Dendritic cell treated with granulocyte-macrophage colony-stimulating factor and Interleukin-4, amounts not matched to agents 40 ng/mL and 50 ng/mL, for 4 days (primary cell): Measurements from ENCODE around the gene CCNDBP1.
A peak's percentile ranks its signal among the peaks of the same experiment; 100 is the strongest.
"Not testable (repeated sequence)": the region's sequence is repeated elsewhere in the genome, so short reads cannot be mapped to it uniquely, and the experiment has no call there.

Experiments used
- H3K27ac Mint-ChIP-seq: one replicate; pipeline ENCODE4 v1.8.0; 2022; ENCODE audit warnings: mild to moderate bottlenecking, mixed read lengths
- H3K27me3 Mint-ChIP-seq: one replicate; pipeline ENCODE4 v1.8.0; 2022; ENCODE audit warnings: mild to moderate bottlenecking, mixed read lengths
- H3K36me3 Mint-ChIP-seq: one replicate; pipeline ENCODE4 v1.8.0; 2022; ENCODE audit warnings: low read depth, mixed read lengths
- H3K4me1 Mint-ChIP-seq: one replicate; pipeline ENCODE4 v1.8.0; 2022; ENCODE audit warnings: low read depth, mixed read lengths
- H3K4me3 Mint-ChIP-seq: one replicate; pipeline ENCODE4 v1.8.0; 2022; ENCODE audit warnings: mild to moderate bottlenecking, moderate library complexity, mixed read lengths
- H3K9me3 Mint-ChIP-seq: one replicate; pipeline ENCODE4 v1.8.0; 2022; ENCODE audit warnings: mixed read lengths
- intact Hi-C: fragments of 100-400 bp; cut with micrococcal nuclease; formaldehyde crosslinking; loops from one replicate; pipeline ENCODE4 v1.15.0; 2022

CCNDBP1 gene

GRCh38 chr15:43214592-43215295 lies 29.5 kb downstream of the CCNDBP1 start:
- Mint-ChIP-seq H3K4me1 (no peaks in the 10 kb centered on the region), H3K4me3 (no peak overlapping the region), H3K36me3 (no peaks in the 10 kb centered on the region), H3K27ac (no peak overlapping the region), H3K27me3 (peaks cover 2% of the 10 kb centered on the region), H3K9me3 (peaks cover 8% of the 10 kb centered on the region)
- intact Hi-C loops = no loop called here

GRCh38 chr15:43215961-43216360 lies 30.8 kb downstream of the CCNDBP1 start:
- Mint-ChIP-seq H3K27me3 (peaks cover 2% of the 10 kb centered on the region), H3K4me3 (no peak overlapping the region), H3K36me3 (no peaks in the 10 kb centered on the region), H3K27ac (no peak overlapping the region), H3K4me1 (no peaks in the 10 kb centered on the region), H3K9me3 (peaks cover 8% of the 10 kb centered on the region)
- intact Hi-C loops = no loop called here

- H3K9me3 Mint-ChIP-seq = peaks cover 8% of the 10 kb centered on the region
- H3K4me3 Mint-ChIP-seq = no peak overlapping the region
- no peak overlapping the region for H3K27ac Mint-ChIP-seq
- H3K27me3 Mint-ChIP-seq = peaks cover 3% of the 10 kb centered on the region
- no peaks in the 10 kb centered on the region for H3K36me3 Mint-ChIP-seq
- H3K4me1 Mint-ChIP-seq = no peaks in the 10 kb centered on the region
- intact Hi-C loops = no loop called here
These were observed 33.9 kb downstream of the CCNDBP1 start for GRCh38 chr15:43218908-43219706.

GRCh38 chr15:43219929-43220928 lies 35.0 kb downstream of the CCNDBP1 start:
- intact Hi-C loops = no loop called here
- no peak overlapping the region for H3K27ac Mint-ChIP-seq
- H3K4me3 Mint-ChIP-seq = no peak overlapping the region

GRCh38 chr15:43220991-43221403 lies 35.8 kb downstream of the CCNDBP1 start, which contains the start of gene EPB42:
Gene EPB42, minus strand, starts transcription at chr15:43221018. Its CDS starts 193 bp downstream, at chr15:43220825.
- no peak within 1 kb of the TSS for H3K4me3 Mint-ChIP-seq
- H3K9me3 Mint-ChIP-seq = peaks cover 8% of the 10 kb centered on the region
- H3K36me3 Mint-ChIP-seq = no peaks in the 10 kb centered on the region

More at GRCh38 chr15:43219929-43220928, 35.0 kb downstream of the CCNDBP1 start:
- H3K4me1 Mint-ChIP-seq = no peaks in the 10 kb centered on the region
- H3K36me3 Mint-ChIP-seq = no peaks in the 10 kb centered on the region
- H3K9me3 Mint-ChIP-seq = peaks cover 8% of the 10 kb centered on the region
- H3K27me3 Mint-ChIP-seq = peaks cover 7% of the 10 kb centered on the region

GRCh38 chr15:43221422-43221821 lies 36.2 kb downstream of the CCNDBP1 start:
- Mint-ChIP-seq H3K27me3 (peaks cover 7% of the 10 kb centered on the region), H3K36me3 (no peaks in the 10 kb centered on the region)

More at GRCh38 chr15:43220991-43221403, 35.8 kb downstream of the CCNDBP1 start, which contains the start of gene EPB42:
- peaks cover 7% of the 10 kb centered on the region for H3K27me3 Mint-ChIP-seq
- no peaks in the 10 kb centered on the region for H3K4me1 Mint-ChIP-seq
- H3K27ac Mint-ChIP-seq = no peak within 1 kb of the TSS
- intact Hi-C loops = no loop called here

GRCh38 chr15:43225201-43225949 lies 40.2 kb downstream of the CCNDBP1 start:
- Mint-ChIP-seq H3K27me3 (peaks cover 26% of the 10 kb centered on the region), H3K27ac (no peak overlapping the region)
- intact Hi-C loops = loop anchor here (1.0 to 5.0 kb wide), 2 partner anchors 42 to 60 kb away; partner anchors contain the start of gene TGM5

More at GRCh38 chr15:43221422-43221821, 36.2 kb downstream of the CCNDBP1 start:
- intact Hi-C loops = no loop called here
- no peaks in the 10 kb centered on the region for H3K4me1 Mint-ChIP-seq
- H3K27ac Mint-ChIP-seq = no peak overlapping the region
- H3K9me3 Mint-ChIP-seq = peaks cover 8% of the 10 kb centered on the region
- H3K4me3 Mint-ChIP-seq = no peak overlapping the region

GRCh38 chr15:43225950-43226255 lies 40.7 kb downstream of the CCNDBP1 start:
- intact Hi-C loops = loop anchor here (1.0 to 5.0 kb wide), 2 partner anchors 41 to 59 kb away; partner anchors contain the start of gene TGM5
- H3K9me3 Mint-ChIP-seq, H3K4me3 Mint-ChIP-seq, H3K4me1 Mint-ChIP-seq, H3K36me3 Mint-ChIP-seq, H3K27ac Mint-ChIP-seq: not testable (repeated sequence)
- H3K27me3 Mint-ChIP-seq = peaks cover 26% of the 10 kb centered on the region

More at GRCh38 chr15:43225201-43225949, 40.2 kb downstream of the CCNDBP1 start:
- no peaks in the 10 kb centered on the region for H3K4me1 Mint-ChIP-seq
- H3K9me3 Mint-ChIP-seq = no peaks in the 10 kb centered on the region
- no peak overlapping the region for H3K4me3 Mint-ChIP-seq
- H3K36me3 Mint-ChIP-seq = no peaks in the 10 kb centered on the region

GRCh38 chr15:43226436-43227305 lies 41.5 kb downstream of the CCNDBP1 start:
- peaks cover 24% of the 10 kb centered on the region for H3K27me3 Mint-ChIP-seq
- H3K4me1 Mint-ChIP-seq = no peaks in the 10 kb centered on the region
- no peak overlapping the region for H3K27ac Mint-ChIP-seq
- intact Hi-C loops = loop anchor here (5.0 kb wide), 1 partner anchor 41 kb away; the partner anchor contains the start of gene TGM5
- no peak overlapping the region for H3K4me3 Mint-ChIP-seq
- no peaks in the 10 kb centered on the region for H3K9me3 Mint-ChIP-seq
- H3K36me3 Mint-ChIP-seq = no peaks in the 10 kb centered on the region

GRCh38 chr15:43229977-43230376 lies 44.8 kb downstream of the CCNDBP1 start:
- H3K27ac Mint-ChIP-seq = no peak overlapping the region
- H3K4me3 Mint-ChIP-seq = no peak overlapping the region
- intact Hi-C loops = loop anchor here (5.0 kb wide), 1 partner anchor 37 kb away; the partner anchor contains the start of gene TGM5
- H3K9me3 Mint-ChIP-seq = no peaks in the 10 kb centered on the region
- H3K4me1 Mint-ChIP-seq = no peaks in the 10 kb centered on the region
- H3K27me3 Mint-ChIP-seq = peaks cover 35% of the 10 kb centered on the region
- no peaks in the 10 kb centered on the region for H3K36me3 Mint-ChIP-seq

- Mint-ChIP-seq H3K27me3 (peaks cover 40% of the 10 kb centered on the region), H3K9me3 (no peaks in the 10 kb centered on the region), H3K4me3 (no peak overlapping the region), H3K36me3 (no peaks in the 10 kb centered on the region), H3K27ac (peak overlapping the region; percentile 1), H3K4me1 (no peaks in the 10 kb centered on the region)
- intact Hi-C loops = no loop called here
These were observed 45.5 kb downstream of the CCNDBP1 start for GRCh38 chr15:43230640-43231115.

GRCh38 chr15:43232289-43232874 lies 47.2 kb downstream of the CCNDBP1 start:
- Mint-ChIP-seq H3K4me3 (no peak overlapping the region), H3K27ac (no peak overlapping the region), H3K36me3 (no peaks in the 10 kb centered on the region), H3K27me3 (peaks cover 48% of the 10 kb centered on the region), H3K4me1 (no peaks in the 10 kb centered on the region), H3K9me3 (no peaks in the 10 kb centered on the region)
- intact Hi-C loops = no loop called here
